Measurements from ENCODE around the gene MSN.
"Not testable (repeated sequence)": the region's sequence is repeated elsewhere in the genome, so short reads cannot be mapped to it uniquely, and the experiment has no call there.

The MSN gene

GRCh38 chrX:65635822-65636221 is 31.6 kb upstream of the MSN start:
- H3K27me3 ChIP-seq (replicated peaks), result no peaks in the 10 kb centered on the region
- H3K36me3 ChIP-seq (replicated peaks), result no peaks in the 10 kb centered on the region
- H3K27ac ChIP-seq, result no peak overlapping the region
- no peak overlapping the region for H3K4me3 ChIP-seq (ENCODE audit: low read depth, low read length)
- DNase-seq, result no peak
- TF ChIP-seq CTCF (IDR thresholded peaks at IDR 0.05; ENCODE audit: low read depth, low read length, missing control alignments), result no peak
- in situ Hi-C loops (cut with HindIII; ENCODE audit: low pct_ligation_motif_present, low sequenced_read_pairs), result no loop called here

GRCh38 chrX:65636261-65636660 is 31.2 kb upstream of the MSN start:
- DNase-seq; H3K4me3 ChIP-seq (ENCODE audit: low read depth, low read length); in situ Hi-C loops (cut with HindIII; ENCODE audit: low pct_ligation_motif_present, low sequenced_read_pairs); H3K27ac ChIP-seq; H3K36me3 ChIP-seq (replicated peaks); H3K27me3 ChIP-seq (replicated peaks): not testable (repeated sequence)

- no peaks in the 10 kb centered on the region for H3K27me3 ChIP-seq (replicated peaks)
- no peak for TF ChIP-seq CTCF (IDR thresholded peaks at IDR 0.05; ENCODE audit: low read depth, low read length, missing control alignments)
- no peak overlapping the region for H3K4me3 ChIP-seq (ENCODE audit: low read depth, low read length)
- no peak for DNase-seq
- H3K27ac ChIP-seq, result no peak overlapping the region
- no peaks in the 10 kb centered on the region for H3K36me3 ChIP-seq (replicated peaks)
- in situ Hi-C loops (cut with HindIII; ENCODE audit: low pct_ligation_motif_present, low sequenced_read_pairs), result no loop called here
Observed at GRCh38 chrX:65637335-65637734, 30.1 kb upstream of the MSN start.

GRCh38 chrX:65642914-65643491 is 24.5 kb upstream of the MSN start:
- no peaks in the 10 kb centered on the region for H3K27me3 ChIP-seq (replicated peaks)
- H3K27ac ChIP-seq, result no peak overlapping the region
- H3K4me3 ChIP-seq (ENCODE audit: low read depth, low read length), result no peak overlapping the region
- no peaks in the 10 kb centered on the region for H3K36me3 ChIP-seq (replicated peaks)
- no peak for TF ChIP-seq CTCF (IDR thresholded peaks at IDR 0.05; ENCODE audit: low read depth, low read length, missing control alignments)
- no peak for DNase-seq
- in situ Hi-C loops (cut with HindIII; ENCODE audit: low pct_ligation_motif_present, low sequenced_read_pairs), result no loop called here

GRCh38 chrX:65643531-65644052 is 23.9 kb upstream of the MSN start:
- H3K36me3 ChIP-seq (replicated peaks), result no peaks in the 10 kb centered on the region
- no peak for DNase-seq
- no peak overlapping the region for H3K27ac ChIP-seq

More at GRCh38 chrX:65643531-65644052, 23.9 kb upstream of the MSN start:
- Histone ChIP-seq H3K4me3 (ENCODE audit: low read depth, low read length) (no peak overlapping the region), H3K27me3 (replicated peaks) (no peaks in the 10 kb centered on the region)
- TF ChIP-seq CTCF (IDR thresholded peaks at IDR 0.05; ENCODE audit: low read depth, low read length, missing control alignments), result no peak
- in situ Hi-C loops (cut with HindIII; ENCODE audit: low pct_ligation_motif_present, low sequenced_read_pairs), result no loop called here
